Upper lobe of left lung (tissue), 4 donors: Measurements from ENCODE around the gene GRB7.

Experiments
- POLR2A ChIP-seq, 4 donors: fragments of 450-650 bp; IDR thresholded peaks; one replicate each; pipeline ENCODE4 v1.5.1; 2016 to 2017; ENCODE audit warnings: antibody characterized with exemption in 4 of 4, mild to moderate bottlenecking in 2 of 4
- TF ChIP-seq, protein P1 (sequence below), 6 experiments: fragments of 450-650 bp in 4 of 6; fragments of 200-600 bp in 2 of 6; sonication (generic) in 2 of 6; IDR thresholded peaks; one replicate each; pipeline ENCODE4 v1.5.1; 2016 to 2019; ENCODE audit warnings: antibody characterized with exemption in 6 of 6

- TF ChIP-seq, protein P1, sequence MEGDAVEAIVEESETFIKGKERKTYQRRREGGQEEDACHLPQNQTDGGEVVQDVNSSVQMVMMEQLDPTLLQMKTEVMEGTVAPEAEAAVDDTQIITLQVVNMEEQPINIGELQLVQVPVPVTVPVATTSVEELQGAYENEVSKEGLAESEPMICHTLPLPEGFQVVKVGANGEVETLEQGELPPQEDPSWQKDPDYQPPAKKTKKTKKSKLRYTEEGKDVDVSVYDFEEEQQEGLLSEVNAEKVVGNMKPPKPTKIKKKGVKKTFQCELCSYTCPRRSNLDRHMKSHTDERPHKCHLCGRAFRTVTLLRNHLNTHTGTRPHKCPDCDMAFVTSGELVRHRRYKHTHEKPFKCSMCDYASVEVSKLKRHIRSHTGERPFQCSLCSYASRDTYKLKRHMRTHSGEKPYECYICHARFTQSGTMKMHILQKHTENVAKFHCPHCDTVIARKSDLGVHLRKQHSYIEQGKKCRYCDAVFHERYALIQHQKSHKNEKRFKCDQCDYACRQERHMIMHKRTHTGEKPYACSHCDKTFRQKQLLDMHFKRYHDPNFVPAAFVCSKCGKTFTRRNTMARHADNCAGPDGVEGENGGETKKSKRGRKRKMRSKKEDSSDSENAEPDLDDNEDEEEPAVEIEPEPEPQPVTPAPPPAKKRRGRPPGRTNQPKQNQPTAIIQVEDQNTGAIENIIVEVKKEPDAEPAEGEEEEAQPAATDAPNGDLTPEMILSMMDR (IDR thresholded peaks at IDR 0.05), result no peak
- TF ChIP-seq POLR2A (IDR thresholded peaks at IDR 0.05), result no peak
Observed at GRCh38 chr17:39787041-39787440, 49.3 kb downstream of the GRB7 start.
